Right forelimb (tissue), 1 donor: ENCODE measurements around the gene OPRM1.

Source experiments
- DNase-seq: peaks from one replicate; pipeline ENCODE4 v3.0.0-alpha.2; 2018

OPRM1 gene

GRCh38 chr6:154243793-154244750 is 205.0 kb downstream of the OPRM1 start:
- DNase-seq = no peak

GRCh38 chr6:154245506-154245905 is 206.5 kb downstream of the OPRM1 start:
- no peak for DNase-seq

- no peak for DNase-seq
Observed at GRCh38 chr6:154246723-154247118, 207.7 kb downstream of the OPRM1 start.

GRCh38 chr6:154247119-154247861 is 208.2 kb downstream of the OPRM1 start:
- DNase-seq = no peak

GRCh38 chr6:154249499-154250298 is 210.7 kb downstream of the OPRM1 start:
- no peak for DNase-seq

GRCh38 chr6:154251116-154251515 is 212.1 kb downstream of the OPRM1 start:
- DNase-seq = no peak

GRCh38 chr6:154252678-154253077 is 213.6 kb downstream of the OPRM1 start:
- DNase-seq = no peak

GRCh38 chr6:154257067-154257466 is 218.0 kb downstream of the OPRM1 start:
- DNase-seq = no peak

GRCh38 chr6:154258064-154258757 is 219.2 kb downstream of the OPRM1 start:
- no peak for DNase-seq

- DNase-seq = no peak
Observed at GRCh38 chr6:154261688-154262397, 222.8 kb downstream of the OPRM1 start.

GRCh38 chr6:154266560-154267099 is 227.6 kb downstream of the OPRM1 start:
- DNase-seq = no peak

- DNase-seq = no peak
Observed at GRCh38 chr6:154267508-154268106, 228.6 kb downstream of the OPRM1 start.

GRCh38 chr6:154268486-154268885 is 229.4 kb downstream of the OPRM1 start:
- DNase-seq = no peak

GRCh38 chr6:154274168-154274567 is 235.1 kb downstream of the OPRM1 start:
- no peak for DNase-seq

- no peak for DNase-seq
Observed at GRCh38 chr6:154276810-154277628, 238.0 kb downstream of the OPRM1 start.

- DNase-seq = no peak
Observed at GRCh38 chr6:154277629-154278017, 238.6 kb downstream of the OPRM1 start.

GRCh38 chr6:154280521-154280920 is 241.5 kb downstream of the OPRM1 start:
- DNase-seq = no peak

GRCh38 chr6:154284313-154284853 is 245.3 kb downstream of the OPRM1 start:
- no peak for DNase-seq

GRCh38 chr6:154285826-154286225 is 246.8 kb downstream of the OPRM1 start:
- DNase-seq = no peak
